Keratinocyte (primary cell): Measurements from ENCODE around the gene RNASEH1.

Experiments used
- EZH2 ChIP-seq: IDR thresholded peaks from one replicate; pipeline ENCODE4 v1.6.1; 2012; ENCODE audit warnings: inconsistent platforms, mild to moderate bottlenecking, low read length, moderate library complexity
- TF ChIP-seq, protein P1 (sequence below), 3 experiments: IDR thresholded peaks in 1 of 3; conservative IDR thresholded peaks in 1 of 3; optimal IDR thresholded peaks in 1 of 3; 2 replicates in 2 of 3; 3 replicates in 1 of 3; pipeline versions ENCODE3 to v1.5.1; 2011; ENCODE audit warnings: low read length in 3 of 3, mild to moderate bottlenecking in 3 of 3, moderate library complexity in 2 of 3, control low read depth in 1 of 3, inconsistent platforms in 1 of 3; ENCODE audit not compliant: insufficient read depth in 2 of 3; ENCODE audit errors: extremely low read depth in 1 of 3

GRCh38 chr2:3558205-3559014, at the start of gene RNASEH1:
- TF ChIP-seq, protein P1, sequence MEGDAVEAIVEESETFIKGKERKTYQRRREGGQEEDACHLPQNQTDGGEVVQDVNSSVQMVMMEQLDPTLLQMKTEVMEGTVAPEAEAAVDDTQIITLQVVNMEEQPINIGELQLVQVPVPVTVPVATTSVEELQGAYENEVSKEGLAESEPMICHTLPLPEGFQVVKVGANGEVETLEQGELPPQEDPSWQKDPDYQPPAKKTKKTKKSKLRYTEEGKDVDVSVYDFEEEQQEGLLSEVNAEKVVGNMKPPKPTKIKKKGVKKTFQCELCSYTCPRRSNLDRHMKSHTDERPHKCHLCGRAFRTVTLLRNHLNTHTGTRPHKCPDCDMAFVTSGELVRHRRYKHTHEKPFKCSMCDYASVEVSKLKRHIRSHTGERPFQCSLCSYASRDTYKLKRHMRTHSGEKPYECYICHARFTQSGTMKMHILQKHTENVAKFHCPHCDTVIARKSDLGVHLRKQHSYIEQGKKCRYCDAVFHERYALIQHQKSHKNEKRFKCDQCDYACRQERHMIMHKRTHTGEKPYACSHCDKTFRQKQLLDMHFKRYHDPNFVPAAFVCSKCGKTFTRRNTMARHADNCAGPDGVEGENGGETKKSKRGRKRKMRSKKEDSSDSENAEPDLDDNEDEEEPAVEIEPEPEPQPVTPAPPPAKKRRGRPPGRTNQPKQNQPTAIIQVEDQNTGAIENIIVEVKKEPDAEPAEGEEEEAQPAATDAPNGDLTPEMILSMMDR (optimal IDR thresholded peaks at IDR 0.05 in 1 of 3, IDR thresholded peaks at IDR 0.05 in 1 of 3, conservative IDR thresholded peaks at IDR 0.05 in 1 of 3; ENCODE audit: extremely low read depth in 1 of 3, insufficient read depth in 2 of 3, low read length in 3 of 3): no peak
- TF ChIP-seq EZH2: no peak
